GM18526 (cell line): ENCODE measurements around the gene CYP11A1.

Experiments used
- POLR2A ChIP-seq: IDR thresholded peaks from 3 replicates; pipeline ENCODE4 v1.6.1; 2011; ENCODE audit not compliant: insufficient read length; ENCODE audit errors: extremely low read depth

The CYP11A1 gene

DNA sequence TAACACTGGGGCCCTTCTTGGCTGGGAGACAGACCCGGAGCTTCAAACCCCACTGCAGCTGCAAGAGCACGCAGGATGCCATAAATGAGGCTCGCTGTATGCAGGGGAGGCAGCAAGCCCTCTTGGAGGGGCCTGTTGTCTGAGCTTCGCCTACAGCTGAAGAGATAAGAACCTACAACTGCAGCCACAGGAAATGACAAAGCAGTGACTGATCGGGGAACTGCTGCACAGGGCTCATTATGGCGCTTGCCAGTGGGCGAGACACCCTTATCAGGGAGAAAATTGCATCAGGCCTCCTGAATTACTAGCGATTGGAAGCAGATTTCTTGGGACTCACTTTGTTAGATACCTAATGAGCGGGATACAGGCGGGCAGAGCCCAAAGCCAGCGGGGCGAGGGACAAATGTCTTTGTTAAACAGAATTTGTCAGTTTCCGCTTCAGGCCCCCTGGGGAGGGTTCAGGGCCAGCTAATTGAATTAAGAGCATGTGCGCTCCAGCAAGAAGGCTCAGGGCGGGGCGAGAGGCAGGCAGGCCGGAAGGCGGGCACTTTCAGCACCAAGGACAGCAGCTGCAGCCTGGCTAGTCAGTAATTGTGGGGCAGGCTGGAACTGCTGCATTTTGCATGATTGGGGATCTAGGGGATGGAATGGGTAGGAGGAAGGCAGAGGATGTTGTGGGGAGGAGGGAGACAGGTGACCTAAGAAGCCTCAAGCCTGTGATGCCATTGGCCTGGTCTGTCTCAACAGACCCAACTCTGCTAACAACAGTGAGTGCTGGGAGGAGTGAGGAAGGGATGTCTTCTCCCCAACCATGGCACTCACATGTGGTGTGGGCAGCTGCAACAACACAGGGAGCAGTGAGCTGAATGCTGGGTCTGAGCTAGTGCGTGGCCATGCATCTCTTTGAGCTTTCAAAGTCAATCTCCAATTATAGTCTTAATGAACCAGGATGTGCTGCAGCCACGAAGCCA, 76.1 kb downstream of the CYP11A1 start:
- TF ChIP-seq POLR2A, result no peak

DNA sequence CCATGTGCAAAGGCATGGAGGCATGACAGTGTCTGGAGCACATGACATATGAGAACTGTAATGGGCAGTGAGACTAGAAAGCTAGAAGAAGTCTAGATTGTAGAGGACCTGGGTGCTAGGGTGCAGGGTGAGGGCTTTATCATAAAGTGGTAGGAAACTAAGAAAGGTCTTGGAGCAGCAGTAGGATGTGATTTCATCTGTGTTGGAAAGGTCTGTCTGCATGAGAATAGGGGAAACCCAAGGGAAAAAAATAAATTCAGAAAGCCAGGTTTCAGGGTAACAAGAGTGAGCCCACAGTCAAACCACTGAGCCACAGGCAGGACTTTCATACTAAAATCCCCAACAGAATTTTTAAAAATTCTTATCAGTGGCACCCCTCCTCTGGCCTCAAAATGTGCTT, 76.8 kb downstream of the CYP11A1 start:
- no peak for TF ChIP-seq POLR2A

DNA sequence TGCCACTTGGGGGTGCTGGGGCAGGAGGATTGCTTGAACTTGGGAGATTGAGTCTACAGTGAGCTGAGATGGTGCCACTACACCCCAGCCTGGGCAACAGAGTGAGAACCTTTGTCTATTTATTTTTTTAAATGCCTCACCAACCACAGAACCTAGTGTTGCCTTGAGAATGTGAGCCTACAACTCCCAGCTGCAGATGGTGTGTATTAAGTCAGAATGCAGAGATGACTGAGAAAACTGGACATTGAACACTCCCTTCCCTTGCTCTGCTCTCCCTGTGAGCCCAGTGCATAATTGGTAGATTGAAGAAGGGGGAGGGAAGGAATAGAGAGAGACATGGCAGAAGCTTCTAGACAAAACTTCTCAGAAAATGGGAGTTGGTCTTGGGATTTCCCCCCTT, 77.8 kb downstream of the CYP11A1 start:
- TF ChIP-seq POLR2A, result no peak
